ENCODE measurements around the gene SNX10. TPM values are rescaled to one million over a fixed set of nuclear protein-coding genes. Genes with fewer than 3 reads are reported as not detected.

SNX10 gene
- total and polyA plus RNA-seq, 2 of the 4 experiments (the other 2 are of a cell fraction) = not detected

DNA sequence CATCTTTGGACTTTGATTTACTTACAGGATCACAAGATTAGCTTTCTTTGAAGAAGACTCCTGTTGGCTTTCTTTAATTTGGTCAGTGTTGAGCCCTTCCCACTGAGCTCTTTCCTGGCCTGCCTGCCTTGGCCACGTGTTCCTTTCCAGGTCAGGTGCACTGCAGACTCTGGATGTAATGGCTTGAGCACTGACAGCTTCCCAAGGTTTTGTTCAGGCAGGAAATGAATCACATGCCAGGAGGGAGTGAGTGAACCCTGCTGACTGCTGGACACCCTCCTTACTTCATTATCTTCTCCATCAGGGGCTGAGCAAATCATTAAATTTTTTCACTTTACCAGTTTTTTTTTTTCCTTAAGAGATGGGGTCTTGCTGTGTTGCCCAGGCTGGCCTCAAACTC, 29.8 kb downstream of the SNX10 start:
- Histone ChIP-seq H3K4ac (ENCODE audit: low read depth, low read length) (no peak overlapping the region), H3K27me3 (ENCODE audit: control insufficient read depth, insufficient read depth, low read length) (no peaks in the 10 kb centered on the region), H3K4me1 (ENCODE audit: control insufficient read depth, insufficient read depth, low read length) (no peaks in the 10 kb centered on the region), H3K9me3 (ENCODE audit: control insufficient read depth, insufficient read depth, low read length) (no peaks in the 10 kb centered on the region), H3K23ac (ENCODE audit: low read depth, low read length) (no peak overlapping the region), H3K79me1 (ENCODE audit: low read depth in 1 of 2, low read length in 2 of 2) (no peaks in the 10 kb centered on the region), H2BK5ac (ENCODE audit: low read depth, low read length, poor library complexity, severe bottlenecking) (no peak overlapping the region), H2BK15ac (ENCODE audit: low read depth, low read length) (no peak overlapping the region), H2BK20ac (ENCODE audit: low read depth, low read length) (no peak overlapping the region), H3K9ac (ENCODE audit: low read depth, low read length) (no peak overlapping the region), H3K36me3 (ENCODE audit: control insufficient read depth, insufficient read depth, low read length) (no peaks in the 10 kb centered on the region), H2AK5ac (ENCODE audit: low read depth, low read length) (no peak overlapping the region), H3K27ac (ENCODE audit: insufficient read depth, low read length) (no peak overlapping the region), H2AFZ (replicated peaks; ENCODE audit: low read length, poor library complexity) (no peak overlapping the region), H2AK9ac (replicated peaks; ENCODE audit: low read depth, low read length, poor library complexity) (no peak overlapping the region), H3K18ac (ENCODE audit: low read depth, low read length) (no peak overlapping the region), H3K14ac (replicated peaks; ENCODE audit: low read depth, low read length) (no peak overlapping the region), H3K4me2 (ENCODE audit: low read depth, low read length) (no peak overlapping the region), H2BK120ac (ENCODE audit: low read depth, low read length) (no peak overlapping the region), H3K9me1 (ENCODE audit: insufficient read depth, low read length) (no peaks in the 10 kb centered on the region), H4K91ac (ENCODE audit: insufficient read depth, low read depth, low read length) (no peak overlapping the region), H3K56ac (ENCODE audit: extremely low read depth, insufficient read depth, low read length) (no peak overlapping the region), H4K5ac (ENCODE audit: low read depth, low read length) (no peak overlapping the region), H4K8ac (ENCODE audit: low read depth in 2 of 2, low read length in 2 of 2) (no peak overlapping the region), H3K4me3 (ENCODE audit: insufficient read depth, low read depth, low read length) (no peak overlapping the region), H4K20me1 (ENCODE audit: insufficient read depth, low read length) (no peaks in the 10 kb centered on the region)
- CTCF ChIA-PET = interaction anchor here (0.6 kb wide), 1 partner anchor 113 kb away, joined by 3 read pairs; no protein-coding TSS in a partner anchor
- in situ Hi-C loops (cut with MboI; ENCODE audit: low sequenced_read_pairs) = no loop called here
- ATAC-seq (ENCODE audit: low read depth) (no peak), DNase-seq (no peak)
- POLR2A ChIA-PET (ENCODE audit: unreplicated experiment) = no interaction called here
- WGBS, 2 experiments (ENCODE audit: extremely low coverage in 2 of 2, insufficient read length in 1 of 2) = 0% methylated on average over 1 of the region's 1 CpG; no CpG with 5 or more reads in 1 of the 2 experiments
- intact Hi-C loops (cut with micrococcal nuclease) = no loop called here
- dilution Hi-C loops (cut with HindIII; ENCODE audit: low sequenced_read_pairs, unreplicated experiment) = no loop called here
- no TSS peak for BruUV-seq (replicated peaks)
- no peak for TF ChIP-seq MAZ (IDR thresholded peaks at IDR 0.05; ENCODE audit: borderline replicate concordance, low read depth, low read length)

All from IMR-90 (cell line).